ENCODE measurements around the gene GTF3C5.
"Not testable (repeated sequence)": the region's sequence is repeated elsewhere in the genome, so short reads cannot be mapped to it uniquely, and the experiment has no call there.

Gene GTF3C5

DNA sequence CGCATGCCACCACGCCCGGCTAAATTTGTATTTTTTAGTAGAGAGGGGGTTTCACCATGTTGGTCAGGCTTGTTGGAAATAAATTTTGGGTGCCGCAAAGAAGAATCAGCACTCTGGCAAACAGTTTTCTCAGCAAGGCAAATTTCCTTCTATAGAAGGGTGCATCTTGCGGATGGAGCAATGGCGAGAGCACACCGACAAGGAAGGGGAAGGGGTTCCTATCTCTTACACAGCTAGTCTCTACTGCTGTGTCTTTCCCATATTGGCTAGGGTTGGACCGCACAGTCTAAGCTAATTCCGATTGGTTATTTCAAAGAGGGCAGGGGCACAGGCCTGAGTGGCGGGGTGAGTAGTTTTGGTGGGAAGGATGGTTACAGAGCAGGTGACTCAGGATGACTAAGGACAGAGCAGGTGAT, 707 bp downstream of the GTF3C5 start:
- DNase-seq: no peak

DNA sequence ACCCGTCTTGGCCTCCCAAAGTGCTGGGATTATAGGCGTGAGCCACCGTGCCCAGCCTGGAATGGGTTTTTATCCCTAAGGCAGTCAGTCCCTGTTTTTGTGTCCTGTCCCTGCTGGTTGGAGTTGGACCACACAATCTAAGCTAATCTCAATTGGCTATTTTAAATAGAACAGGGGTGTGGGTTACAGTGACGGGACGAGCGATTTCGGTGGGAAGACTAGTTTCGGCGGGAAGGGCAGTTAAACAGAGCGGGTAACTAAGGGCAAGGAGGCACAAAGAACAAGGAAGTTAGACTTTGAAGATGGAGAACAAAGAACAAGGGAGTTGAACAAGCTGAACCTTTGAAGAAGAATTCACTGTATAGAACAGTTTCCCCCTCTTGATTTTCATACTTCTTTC, 1.4 kb downstream of the GTF3C5 start:
- DNase-seq: no peak

DNA sequence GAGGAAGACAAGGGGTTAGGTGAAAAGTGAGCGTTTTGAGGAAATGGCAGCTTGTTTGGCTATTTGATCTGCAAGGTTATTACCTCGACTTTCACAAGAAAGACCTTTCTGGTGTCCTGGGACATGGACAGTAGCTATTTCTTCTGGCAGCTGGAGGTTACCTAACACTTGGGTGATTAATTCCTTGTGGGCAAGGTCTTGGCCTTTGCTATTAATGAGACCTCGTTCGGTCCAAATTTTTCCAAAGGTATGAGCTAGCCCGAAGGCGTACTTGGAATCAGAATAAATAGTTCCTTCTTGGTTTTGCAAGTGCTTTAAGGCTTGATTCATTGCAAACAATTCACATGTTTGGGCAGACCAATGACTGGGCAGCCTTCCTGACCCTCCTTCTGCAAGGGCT, 4.9 kb downstream of the GTF3C5 start:
- no peak for DNase-seq

DNA sequence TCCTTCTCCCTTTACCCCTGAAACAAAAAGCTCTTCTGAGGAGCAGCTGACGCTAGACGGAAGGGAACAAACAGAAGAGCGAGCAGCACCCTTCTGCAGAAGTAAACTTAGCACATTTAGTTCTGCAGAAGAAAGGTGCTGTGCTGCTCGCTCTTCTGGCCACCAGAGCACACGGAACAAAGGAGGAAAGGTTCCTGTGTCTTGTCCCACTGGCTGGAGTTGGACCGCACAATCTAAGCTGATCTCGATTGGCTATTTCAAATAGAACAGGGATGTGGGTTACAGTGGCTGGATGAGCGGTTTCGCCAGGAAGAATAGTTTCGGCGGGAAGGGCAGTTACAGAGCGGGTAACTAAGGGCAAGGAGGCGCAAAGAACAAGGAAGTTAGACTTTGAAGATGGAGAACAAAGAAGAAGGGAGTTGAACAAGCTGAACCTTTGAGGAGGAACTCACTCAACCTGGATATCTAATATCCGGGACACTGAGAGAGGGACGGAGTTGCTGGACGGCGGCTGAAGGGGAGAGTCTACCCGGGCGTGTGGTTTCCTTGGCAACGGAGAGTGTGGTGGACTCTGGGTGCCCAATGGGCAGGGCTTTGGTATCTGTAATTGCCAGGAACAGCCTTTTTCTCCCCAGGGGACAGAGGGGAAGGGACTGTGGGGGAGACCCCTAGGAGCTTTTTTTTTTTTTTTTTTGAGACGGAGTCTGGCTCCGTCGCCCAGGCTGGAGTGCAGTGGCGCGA, 7.1 kb downstream of the GTF3C5 start:
- DNase-seq: no peak

DNA sequence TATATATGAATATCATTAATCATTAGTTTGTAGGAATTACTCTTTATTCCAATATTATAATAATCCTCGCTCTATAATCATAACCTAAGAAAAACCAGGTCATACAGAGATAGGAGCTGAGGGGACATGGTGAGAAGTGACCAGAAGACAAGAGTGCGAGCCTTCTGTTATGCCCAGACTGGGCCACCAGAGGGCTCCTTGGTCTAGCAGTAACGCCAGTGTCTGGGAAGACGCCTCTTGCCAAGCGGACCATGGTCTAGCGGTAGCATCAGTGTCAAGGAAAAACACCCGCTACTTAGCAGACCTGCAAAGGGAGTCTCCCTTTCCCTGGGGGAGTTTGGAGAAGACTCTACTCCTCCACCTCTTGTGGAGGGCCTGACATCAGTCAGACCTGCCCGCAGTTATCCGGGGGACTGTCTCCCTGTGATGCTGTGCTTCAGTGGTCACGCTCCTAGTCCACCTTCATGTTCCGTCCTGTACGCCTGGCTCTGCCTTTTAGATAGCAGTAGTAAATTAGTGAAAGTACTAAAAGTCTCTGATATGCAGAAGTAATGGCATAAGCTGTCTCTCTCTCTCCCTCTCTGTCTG, 10.2 kb downstream of the GTF3C5 start:
- not testable (repeated sequence) for DNase-seq

DNA sequence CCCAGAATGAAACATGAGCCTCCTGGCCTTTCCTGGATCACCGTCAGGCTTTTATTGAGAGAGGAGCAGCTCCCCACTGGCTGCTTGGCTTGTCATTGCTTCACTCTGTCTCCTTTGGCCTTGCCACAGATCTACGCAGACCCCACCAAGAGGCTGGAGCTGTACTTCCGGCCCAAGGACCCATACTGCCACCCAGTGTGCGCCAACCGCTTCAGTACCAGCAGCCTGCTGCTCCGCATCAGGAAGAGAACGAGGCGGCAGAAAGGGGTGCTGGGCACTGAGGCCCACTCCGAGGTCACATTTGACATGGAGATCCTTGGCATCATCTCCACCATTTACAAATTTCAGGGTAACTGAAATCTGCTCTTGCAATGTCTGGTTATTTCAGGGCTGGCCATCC, 11.2 kb downstream of the GTF3C5 start:
- no peak for DNase-seq

DNA sequence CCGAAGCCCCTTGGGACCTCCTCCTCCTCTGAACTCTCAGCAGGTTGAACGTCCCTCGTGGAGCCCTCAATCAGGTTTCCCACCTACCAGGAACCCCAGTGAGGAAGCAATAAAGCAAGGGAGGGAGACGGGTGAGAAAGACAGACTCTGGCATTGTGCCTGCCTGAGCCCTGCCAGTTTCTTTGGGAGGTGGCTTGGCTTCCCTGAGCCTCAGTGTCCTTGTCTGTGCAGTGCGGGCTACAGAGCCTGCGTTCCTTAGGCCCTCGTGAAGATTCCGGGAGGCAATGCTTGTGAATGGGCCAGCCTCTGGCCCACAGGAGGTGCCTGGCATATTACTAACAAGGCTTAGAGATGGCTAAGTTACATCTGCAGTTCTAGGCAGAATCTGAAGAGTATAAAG, 11.9 kb downstream of the GTF3C5 start:
- no peak for DNase-seq

DNA sequence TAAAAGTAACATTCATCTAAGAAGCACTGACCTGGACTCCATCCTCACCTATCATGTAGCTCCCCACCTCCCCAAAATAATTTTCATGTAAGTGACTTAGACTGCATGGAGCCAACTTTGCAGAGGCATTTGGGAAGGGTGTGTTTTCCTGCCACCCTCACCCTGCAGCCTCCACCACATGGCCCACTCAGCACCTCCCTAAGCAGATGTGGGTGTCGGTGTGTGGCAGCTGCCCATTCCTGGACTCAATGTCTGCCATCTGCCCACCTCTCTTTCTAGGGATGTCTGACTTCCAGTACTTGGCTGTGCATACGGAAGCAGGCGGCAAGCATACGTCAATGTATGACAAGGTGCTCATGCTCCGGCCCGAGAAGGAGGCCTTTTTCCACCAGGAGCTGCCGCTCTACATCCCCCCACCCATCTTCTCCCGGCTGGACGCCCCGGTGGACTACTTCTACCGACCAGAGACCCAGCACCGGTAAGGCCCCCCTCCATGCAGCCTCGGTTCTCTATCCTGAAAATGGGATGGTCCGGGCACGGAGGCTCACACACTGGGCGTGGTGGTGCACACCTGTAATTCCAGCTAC, 12.7 kb downstream of the GTF3C5 start:
- no peak for DNase-seq

DNA sequence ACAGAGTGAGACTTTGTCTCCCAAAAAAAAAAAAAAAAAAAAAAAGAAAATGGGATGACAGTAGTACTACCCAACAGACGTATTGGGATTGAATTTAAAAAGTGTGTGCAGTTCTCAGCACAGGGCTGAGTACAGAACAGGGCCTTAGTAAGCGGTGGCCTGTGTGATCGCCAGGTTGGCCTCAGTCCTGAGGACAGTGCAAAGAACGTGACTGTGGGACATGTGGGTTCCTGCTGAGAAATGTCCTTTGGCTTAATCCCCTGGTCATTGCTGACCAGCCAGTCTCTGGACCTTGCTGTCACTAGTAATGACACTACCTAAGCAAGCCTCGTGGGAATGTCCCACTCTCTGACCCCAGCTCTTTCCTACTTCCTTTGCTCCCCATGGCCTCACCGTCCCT, 13.3 kb downstream of the GTF3C5 start:
- no peak for DNase-seq

DNA sequence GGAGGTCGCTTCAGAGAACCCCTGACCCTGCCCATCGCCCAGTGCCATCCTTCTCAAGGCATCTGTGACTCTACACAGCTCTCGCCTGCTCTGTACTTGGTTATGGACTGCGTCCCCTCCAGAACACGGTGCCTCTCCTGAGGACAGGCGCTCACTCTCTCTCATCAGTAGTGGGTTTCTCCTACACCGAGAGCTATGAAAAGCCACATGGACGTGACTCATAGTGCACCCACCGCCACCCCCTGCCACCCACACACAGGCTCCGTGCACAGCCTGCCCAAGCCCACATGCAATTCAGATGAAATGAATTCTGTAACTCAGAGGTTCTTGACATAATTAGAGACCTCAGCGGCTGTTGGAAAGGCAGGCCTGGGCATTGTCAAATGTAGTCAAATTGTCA, 13.9 kb downstream of the GTF3C5 start:
- no peak for DNase-seq

DNA sequence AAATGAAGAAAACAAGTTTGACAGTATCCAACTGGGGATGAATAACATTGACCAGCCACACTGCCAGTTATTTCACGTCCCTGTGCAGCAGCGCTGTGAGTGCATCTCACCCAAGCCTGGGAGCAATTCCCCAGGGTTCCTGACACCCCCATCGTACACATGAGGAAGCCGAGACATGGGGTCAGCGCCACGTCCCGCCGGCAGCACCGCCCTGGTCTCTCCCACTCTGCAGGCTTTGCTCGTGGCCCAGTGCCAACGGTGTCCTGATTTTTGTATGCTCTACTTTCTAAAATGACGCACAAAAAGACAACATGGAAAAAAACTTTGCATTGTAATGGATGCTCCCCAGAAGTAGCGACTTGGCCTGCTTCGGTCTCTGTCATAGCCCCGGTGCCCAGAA, 14.3 kb downstream of the GTF3C5 start:
- no peak for DNase-seq

DNA sequence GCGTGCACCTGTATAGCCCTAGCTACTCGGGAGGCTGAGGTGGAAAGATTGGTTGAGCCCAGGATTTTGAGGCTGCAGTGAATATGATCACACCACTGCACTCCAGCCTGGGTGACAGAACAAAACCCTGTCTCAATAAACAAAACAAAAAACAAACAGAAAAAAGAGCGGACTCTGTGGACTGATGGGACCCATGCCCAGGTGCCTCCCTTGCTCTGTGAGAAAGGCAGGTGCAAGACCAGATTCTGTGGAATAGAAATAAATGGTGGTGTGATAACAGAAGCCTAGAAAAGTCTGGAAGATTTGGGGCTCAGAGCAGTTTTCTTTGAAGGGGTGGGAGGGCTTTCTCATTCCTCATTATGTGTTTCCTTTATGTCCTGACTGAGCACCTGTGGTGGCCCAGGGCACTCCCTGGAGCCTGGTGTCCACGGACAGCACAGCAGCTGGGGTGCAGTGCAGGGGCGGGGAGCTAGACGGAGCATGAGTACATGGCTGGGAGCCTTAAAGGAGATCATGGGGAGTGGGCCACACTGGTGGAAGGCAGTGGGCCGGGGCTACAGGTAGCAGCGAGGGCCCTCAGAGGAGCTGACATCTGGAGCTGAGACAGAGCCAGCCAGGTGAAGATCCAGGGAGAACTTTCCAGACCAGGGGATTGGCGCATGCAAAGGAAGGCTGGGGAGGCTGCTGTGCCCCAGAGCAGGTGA, 15.6 kb downstream of the GTF3C5 start:
- DNase-seq: no peak

DNA sequence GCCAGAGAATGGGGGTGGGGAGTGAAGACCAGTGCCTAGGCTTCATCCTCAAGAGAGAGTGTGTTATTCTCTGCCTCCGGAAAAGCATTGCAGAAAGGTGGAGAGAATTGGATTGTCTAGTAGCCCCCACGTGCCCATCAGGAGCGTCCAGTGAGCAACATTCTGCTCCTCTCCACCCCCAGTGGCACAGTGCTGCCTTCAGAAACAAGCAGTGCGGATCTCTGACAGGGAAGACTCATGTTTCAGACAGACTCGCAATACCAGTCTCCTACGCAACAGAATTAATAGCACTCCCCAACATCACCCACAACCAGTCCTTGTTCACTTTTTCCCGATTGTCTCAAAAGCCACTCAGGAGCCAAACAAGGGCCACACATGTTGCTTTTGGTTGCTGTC, 16.1 kb downstream of the GTF3C5 start:
- no peak for DNase-seq

DNA sequence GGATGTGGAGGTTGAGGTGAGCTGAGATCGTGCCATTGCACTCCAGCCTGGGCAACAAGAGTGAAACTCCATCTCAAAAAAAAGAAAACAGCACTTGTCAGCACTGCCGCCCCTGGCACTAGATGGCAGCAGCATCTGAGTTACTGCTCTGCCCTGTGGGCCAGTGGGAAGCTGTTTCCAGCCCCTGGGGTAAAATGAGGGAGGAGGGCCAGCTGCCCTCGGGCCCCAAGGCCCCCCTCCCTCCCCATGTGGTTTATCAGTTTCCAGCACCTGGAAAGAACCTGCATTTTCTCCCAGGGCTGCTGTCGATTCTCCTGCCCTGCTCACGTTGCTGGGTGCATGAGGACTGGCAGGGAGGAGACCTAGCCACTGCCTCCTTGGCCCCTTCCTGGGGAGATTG, 17.8 kb downstream of the GTF3C5 start:
- no peak for DNase-seq

DNA sequence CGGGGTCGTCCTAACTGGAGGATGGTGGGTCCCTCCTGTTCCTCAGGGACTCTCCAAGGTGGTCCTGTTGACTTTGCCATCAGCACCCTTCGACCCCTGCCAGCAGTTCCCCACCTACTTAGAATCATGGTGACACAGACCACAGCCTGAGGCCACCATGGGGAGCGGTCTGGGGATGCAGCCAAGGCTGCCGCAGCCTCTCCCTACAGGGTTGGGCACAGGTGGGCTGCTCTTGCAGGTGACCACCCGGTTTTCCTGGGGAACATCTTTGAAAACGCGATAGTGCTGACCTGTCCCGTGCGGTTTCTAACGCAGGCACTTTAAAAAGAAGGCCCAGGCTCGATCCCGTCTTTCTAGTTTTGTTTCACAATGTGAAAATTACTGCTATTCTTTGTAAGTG, 18.2 kb downstream of the GTF3C5 start:
- DNase-seq: no peak

DNA sequence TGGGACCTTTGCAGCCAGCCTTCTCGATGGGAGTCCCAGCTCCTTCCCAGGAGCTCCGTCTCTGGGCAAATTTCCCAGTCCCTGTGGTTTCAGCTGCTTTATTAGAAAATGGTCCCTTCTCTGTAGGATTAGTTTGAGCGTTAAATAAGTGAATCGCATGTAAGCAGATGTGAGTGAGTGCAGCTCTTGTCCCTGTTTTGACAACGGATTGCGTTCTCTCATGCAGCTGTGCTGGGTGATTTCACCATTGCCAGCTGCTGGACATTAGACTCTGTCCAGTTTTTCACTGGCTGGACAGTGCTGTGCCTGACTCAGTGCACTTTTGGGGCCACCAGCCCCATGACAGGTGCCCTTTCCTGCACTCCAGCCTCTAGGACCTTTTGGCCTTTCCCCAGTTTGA, 19.3 kb downstream of the GTF3C5 start:
- DNase-seq: no peak

DNA sequence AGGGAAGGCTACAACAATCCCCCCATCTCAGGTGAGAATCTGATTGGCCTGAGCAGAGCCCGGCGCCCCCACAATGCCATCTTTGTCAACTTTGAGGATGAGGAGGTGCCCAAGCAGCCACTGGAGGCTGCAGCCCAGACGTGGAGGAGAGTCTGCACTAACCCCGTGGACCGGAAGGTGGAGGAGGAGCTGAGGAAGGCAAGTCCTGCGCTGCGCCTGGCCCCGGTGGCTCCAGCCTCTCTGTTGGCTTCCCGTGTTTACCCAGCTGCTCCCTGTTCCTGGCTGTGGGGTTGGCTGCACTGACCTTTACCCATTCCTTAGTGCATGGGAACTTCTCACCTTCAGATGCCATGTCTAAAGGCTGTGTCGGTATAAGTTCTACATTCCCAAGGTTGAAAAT, 20.0 kb downstream of the GTF3C5 start:
- DNase-seq: no peak

DNA sequence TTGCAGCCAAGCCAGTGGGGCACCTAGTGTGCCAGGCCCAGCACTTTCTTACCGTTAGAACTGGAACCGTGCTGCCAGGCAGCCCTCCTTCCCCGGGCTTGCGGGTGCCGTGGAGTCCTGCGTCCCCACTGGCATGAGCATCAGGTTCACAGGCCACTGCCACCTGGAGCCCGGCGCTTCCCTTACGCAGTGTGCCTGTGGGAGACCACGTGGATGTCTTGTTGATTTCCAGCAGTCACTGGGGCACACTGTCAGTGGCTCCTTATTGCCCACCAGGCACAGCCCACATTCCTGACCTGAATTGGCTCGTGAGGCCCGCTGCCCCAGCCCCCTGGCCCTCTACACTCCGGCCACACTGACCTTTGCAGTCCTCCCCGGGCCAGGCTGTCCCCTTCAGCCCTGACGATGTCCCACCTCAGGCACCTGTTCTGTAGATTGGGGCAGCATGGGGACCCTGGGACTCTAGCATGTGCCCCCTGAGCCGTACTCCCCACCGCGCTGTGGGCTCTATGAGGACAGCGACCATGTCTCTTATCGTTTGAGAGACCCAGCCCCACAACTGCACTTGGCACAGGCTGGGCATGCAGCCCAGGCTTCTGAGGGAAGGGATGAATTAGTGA, 20.6 kb downstream of the GTF3C5 start:
- no peak for DNase-seq

DNA sequence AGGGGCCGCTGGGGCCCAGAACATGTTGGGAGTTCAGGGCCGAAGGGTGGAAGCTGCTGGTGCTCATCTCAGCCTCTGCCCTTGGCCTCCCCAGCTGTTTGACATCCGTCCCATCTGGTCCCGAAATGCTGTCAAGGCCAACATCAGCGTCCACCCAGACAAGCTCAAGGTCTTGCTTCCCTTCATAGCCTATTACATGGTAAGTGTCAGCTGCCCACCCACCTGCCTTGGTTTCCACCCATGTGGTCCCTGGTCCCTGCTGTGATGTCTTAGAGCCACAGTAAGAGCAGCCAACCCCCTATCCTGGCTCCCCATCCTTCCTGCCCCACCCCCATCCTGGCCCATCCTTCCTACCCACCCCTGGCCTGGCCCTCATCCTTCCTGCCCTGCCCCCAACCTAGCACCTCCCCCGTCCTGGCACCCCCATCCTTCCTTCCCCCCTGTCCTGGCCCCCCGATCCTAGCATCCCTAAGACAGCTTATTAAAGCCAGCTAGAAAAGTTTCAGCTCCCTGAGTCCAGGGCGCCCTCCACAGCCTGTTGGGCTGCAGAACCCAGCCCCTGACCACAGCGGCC, 21.3 kb downstream of the GTF3C5 start:
- DNase-seq: no peak

DNA sequence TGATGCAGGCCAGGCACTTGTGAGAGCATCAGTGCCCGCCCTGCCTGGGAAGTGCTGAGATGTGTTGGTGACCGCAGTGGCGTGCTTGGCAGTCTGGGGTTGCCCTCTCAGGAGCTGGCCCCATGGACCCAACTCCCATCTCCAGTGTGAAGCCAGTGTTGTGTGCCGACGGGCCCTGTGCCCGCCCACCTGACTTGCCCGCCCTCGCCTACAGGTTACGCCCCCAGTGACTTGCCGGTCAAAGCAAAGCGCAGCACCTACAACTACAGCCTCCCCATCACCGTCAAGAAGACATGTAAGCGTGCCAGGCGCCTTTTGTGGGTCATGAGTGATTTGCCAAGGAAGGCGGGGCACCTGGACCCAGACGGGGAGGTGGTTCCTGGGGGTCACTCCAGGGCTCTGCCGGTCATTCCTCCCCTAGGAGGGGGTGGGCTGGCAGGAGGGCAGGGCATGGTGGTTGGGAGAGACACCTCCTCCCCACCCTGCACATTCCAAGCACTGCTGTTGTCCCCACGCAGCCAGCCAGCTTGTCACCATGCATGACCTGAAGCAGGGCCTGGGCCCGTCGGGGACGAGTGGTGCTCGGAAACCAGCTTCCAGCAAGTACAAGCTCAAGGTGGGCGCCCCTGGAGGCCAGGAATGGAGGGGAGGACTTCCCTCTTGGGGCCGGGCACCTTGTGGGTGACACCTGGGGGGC, 23.5 kb downstream of the GTF3C5 start:
- no peak for DNase-seq

DNA sequence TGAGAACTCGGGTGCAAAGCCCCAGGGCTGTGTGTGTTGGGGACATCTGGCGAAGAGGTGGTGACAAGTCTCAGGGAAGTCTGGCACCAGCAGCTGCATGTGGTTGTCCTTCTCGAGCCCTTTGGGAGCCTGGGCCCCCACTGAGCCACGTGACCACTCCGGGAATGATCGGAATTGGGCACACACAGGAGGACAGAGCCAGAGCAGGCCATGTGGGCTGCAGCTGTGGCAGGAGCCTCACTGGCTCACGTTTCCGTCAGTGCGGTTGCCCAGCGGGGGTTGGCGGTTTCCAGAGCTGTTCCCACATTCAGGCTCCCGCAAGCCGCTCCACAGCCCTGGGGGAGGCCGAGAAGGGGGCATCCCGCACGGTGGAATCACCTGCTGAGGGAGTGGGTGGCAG, 24.2 kb downstream of the GTF3C5 start:
- DNase-seq: peak; percentile 84

DNA sequence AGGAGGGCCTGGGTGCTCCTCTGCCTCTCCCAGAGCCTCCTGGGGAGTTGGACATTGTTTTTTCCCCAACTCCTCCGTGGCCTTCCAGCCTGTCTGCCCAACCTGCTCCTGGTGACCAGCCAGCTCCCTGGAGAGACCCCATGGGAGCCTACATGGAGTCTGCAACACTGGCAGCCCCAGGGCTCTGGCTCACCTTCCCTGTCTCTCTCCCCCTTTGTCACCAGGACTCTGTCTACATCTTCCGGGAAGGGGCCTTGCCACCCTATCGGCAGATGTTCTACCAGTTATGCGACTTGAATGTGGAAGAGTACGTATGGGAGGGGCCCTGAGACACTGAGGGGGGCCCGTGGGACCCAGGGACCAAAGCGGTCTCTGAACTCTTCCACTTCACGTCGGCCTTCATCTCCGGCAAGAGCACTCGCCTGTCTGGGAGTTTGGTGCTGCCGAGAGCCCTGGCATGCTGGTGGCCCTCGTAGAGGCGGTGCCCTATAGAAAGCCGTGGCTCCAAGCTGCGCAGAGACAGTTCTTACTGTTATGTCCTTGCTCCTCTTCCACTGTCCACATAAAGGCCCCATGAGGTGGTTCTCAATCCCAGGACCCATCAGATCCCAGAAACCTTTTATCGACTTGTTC, 25.1 kb downstream of the GTF3C5 start:
- no peak for DNase-seq

Data from right hindlimb (tissue), 1 donor.